PFSK-1 (cell line): ENCODE measurements around the gene UNG.

Experiments
- FOXP2 ChIP-seq: optimal IDR thresholded peaks from 2 replicates; pipeline ENCODE3; 2011; ENCODE audit warnings: borderline replicate concordance, control low read depth, inconsistent platforms; ENCODE audit not compliant: insufficient read depth; ENCODE audit errors: extremely low read length, extremely low read depth
- POLR2AphosphoS5 ChIP-seq: IDR thresholded peaks from 2 replicates; pipeline ENCODE4 v1.6.1; 2012; ENCODE audit warnings: low read depth, mild to moderate bottlenecking, control low read depth, low read length, moderate library complexity
- SIN3A ChIP-seq: IDR thresholded peaks from 2 replicates; pipeline ENCODE4 v1.6.1; 2012; ENCODE audit warnings: mild to moderate bottlenecking, low read length, moderate library complexity, borderline replicate concordance; ENCODE audit not compliant: insufficient read depth
- TAF1 ChIP-seq: IDR thresholded peaks from 2 replicates; pipeline ENCODE4 v1.6.1; 2012; ENCODE audit warnings: low read length, control low read depth, borderline replicate concordance; ENCODE audit not compliant: insufficient read depth
- TF ChIP-seq, protein P1 (sequence below), 2 experiments: IDR thresholded peaks; 2 replicates each; pipeline versions ENCODE4 v1.6.1 to v1.8.0; 2011 to 2012; ENCODE audit warnings: low read depth in 2 of 2, low read length in 2 of 2, control low read depth in 1 of 2, inconsistent platforms in 1 of 2, mild to moderate bottlenecking in 1 of 2, moderate library complexity in 1 of 2; ENCODE audit not compliant: insufficient read depth in 1 of 2

UNG gene

DNA sequence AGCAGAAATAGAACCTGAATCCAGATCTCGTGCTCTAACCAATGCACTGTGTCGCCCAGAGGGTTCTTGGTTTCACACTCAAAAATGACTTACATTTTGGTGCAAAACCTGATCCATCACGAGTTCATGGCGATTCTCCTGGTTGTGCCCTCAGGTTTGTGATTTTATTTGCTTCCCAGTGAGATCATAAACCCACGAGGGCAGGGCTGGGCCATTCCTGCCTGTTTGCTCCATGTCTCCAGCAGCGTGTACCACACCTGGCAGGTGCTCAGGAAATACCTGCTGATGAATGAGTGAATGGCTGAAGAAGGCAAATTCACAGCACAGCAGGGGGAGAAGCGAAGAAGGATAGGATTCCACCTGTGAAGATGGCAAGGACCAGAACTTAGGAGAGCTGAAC is 28.4 kb downstream of the UNG start:
- TF ChIP-seq, protein P1, sequence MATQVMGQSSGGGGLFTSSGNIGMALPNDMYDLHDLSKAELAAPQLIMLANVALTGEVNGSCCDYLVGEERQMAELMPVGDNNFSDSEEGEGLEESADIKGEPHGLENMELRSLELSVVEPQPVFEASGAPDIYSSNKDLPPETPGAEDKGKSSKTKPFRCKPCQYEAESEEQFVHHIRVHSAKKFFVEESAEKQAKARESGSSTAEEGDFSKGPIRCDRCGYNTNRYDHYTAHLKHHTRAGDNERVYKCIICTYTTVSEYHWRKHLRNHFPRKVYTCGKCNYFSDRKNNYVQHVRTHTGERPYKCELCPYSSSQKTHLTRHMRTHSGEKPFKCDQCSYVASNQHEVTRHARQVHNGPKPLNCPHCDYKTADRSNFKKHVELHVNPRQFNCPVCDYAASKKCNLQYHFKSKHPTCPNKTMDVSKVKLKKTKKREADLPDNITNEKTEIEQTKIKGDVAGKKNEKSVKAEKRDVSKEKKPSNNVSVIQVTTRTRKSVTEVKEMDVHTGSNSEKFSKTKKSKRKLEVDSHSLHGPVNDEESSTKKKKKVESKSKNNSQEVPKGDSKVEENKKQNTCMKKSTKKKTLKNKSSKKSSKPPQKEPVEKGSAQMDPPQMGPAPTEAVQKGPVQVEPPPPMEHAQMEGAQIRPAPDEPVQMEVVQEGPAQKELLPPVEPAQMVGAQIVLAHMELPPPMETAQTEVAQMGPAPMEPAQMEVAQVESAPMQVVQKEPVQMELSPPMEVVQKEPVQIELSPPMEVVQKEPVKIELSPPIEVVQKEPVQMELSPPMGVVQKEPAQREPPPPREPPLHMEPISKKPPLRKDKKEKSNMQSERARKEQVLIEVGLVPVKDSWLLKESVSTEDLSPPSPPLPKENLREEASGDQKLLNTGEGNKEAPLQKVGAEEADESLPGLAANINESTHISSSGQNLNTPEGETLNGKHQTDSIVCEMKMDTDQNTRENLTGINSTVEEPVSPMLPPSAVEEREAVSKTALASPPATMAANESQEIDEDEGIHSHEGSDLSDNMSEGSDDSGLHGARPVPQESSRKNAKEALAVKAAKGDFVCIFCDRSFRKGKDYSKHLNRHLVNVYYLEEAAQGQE (IDR thresholded peaks at IDR 0.05; ENCODE audit: insufficient read depth in 1 of 2, low read depth in 2 of 2, low read length in 2 of 2), result no peak
- TF ChIP-seq FOXP2, result no peak
- no peak for TF ChIP-seq TAF1
- no peak for TF ChIP-seq SIN3A
- no peak for TF ChIP-seq POLR2AphosphoS5

GRCh38 chr12:109126784-109127183 is 29.4 kb downstream of the UNG start:
- no peak for TF ChIP-seq TAF1
- TF ChIP-seq, protein P1 (IDR thresholded peaks at IDR 0.05; ENCODE audit: insufficient read depth in 1 of 2, low read depth in 2 of 2, low read length in 2 of 2), result no peak
- TF ChIP-seq FOXP2, result no peak
- no peak for TF ChIP-seq SIN3A
- TF ChIP-seq POLR2AphosphoS5, result no peak

GRCh38 chr12:109127533-109128242 is 30.3 kb downstream of the UNG start:
- no peak for TF ChIP-seq FOXP2
- TF ChIP-seq, protein P1 (IDR thresholded peaks at IDR 0.05; ENCODE audit: insufficient read depth in 1 of 2, low read depth in 2 of 2, low read length in 2 of 2), result no peak
- TF ChIP-seq TAF1, result no peak
- TF ChIP-seq POLR2AphosphoS5, result no peak
- TF ChIP-seq SIN3A, result no peak

GRCh38 chr12:109130297-109131153 is 33.1 kb downstream of the UNG start:
- TF ChIP-seq FOXP2, result no peak

DNA sequence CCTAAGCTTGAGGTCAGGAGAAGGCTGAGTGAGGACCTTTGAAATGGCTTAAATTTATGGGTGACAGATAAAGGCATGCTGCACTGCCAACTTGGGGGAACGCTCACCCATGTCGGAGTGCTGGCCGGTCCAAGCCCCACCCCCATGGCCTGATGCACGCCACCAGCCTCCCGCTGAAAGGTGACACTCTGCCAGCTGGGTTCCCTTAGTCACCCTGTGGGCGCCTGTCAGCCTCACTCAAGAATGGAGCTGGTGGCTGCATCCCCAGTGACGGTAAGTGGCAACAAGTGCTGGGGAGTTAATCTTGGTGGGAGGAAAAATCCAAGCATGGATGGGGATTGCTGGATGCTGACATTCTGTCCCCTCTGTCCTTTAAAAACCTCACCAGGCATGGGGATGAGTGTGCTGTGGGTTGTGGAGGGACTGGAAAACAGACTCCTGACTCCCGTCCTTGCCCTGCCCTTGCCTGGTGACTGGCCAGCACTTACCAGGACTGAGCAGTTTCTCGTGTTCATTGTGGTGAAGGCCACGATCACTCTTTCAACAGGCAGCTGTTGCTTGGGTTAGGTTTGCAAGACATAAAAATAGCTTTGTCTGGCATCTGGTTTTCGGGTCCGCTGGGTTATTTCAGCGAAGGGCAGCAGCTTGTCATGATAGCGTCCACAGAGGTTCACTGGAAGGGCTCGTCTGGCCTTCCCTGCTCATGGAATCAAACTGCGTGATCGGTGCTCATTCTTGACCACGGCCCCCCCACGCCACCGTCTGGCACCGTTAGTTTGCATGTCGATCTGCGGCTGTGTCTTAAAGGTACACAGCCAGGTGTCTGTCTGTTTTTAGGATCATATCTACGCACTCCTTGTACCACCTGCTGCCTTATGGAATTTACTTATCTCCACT is 34.0 kb downstream of the UNG start:
- TF ChIP-seq SIN3A, result no peak
- no peak for TF ChIP-seq POLR2AphosphoS5
- TF ChIP-seq TAF1, result no peak
- TF ChIP-seq FOXP2, result no peak
- TF ChIP-seq, protein P1 (IDR thresholded peaks at IDR 0.05; ENCODE audit: insufficient read depth in 1 of 2, low read depth in 2 of 2, low read length in 2 of 2), result no peak
